Heart left ventricle (tissue), 16 donors: ENCODE measurements around the gene FAM234A. TPM values are rescaled to one million over a fixed set of nuclear protein-coding genes. Genes with fewer than 3 reads are reported as not detected.
A peak's percentile ranks its signal among the peaks of the same experiment; 100 is the strongest.

ENCODE experiments used
- ATAC-seq, 4 donors: fragments of 200-7000 bp; cut with Tn5 transposase; one replicate each; pipeline ENCODE4 v1.9.1; 2020 to 2022; ENCODE audit warnings: moderate library complexity in 4 of 4, mild to moderate bottlenecking in 3 of 4, moderate number of reproducible peaks in 1 of 4
- DNase-seq, 5 donors: peaks; one replicate each; pipeline ENCODE4 v3.0.0-alpha.2; 2020
- H3K27ac ChIP-seq, 12 donors: fragments of 200-600 bp; sonication (generic) in 4 of 12; one replicate each; pipeline versions ENCODE4 v1.5.0 to v1.8.0; 2016 to 2022; ENCODE audit warnings: mild to moderate bottlenecking in 2 of 12
- H3K27me3 ChIP-seq, 9 donors: fragments of 200-600 bp; sonication (generic) in 2 of 9; one replicate each; pipeline versions ENCODE4 v1.5.1 to v1.8.0; 2016 to 2022; ENCODE audit warnings: mild to moderate bottlenecking in 3 of 9
- H3K36me3 ChIP-seq, 9 donors: fragments of 200-600 bp; sonication (generic) in 2 of 9; one replicate each; pipeline versions ENCODE4 v1.5.0 to v1.8.0; 2018 to 2022; ENCODE audit warnings: mild to moderate bottlenecking in 2 of 9
- H3K4me1 ChIP-seq, 12 donors: fragments of 200-600 bp; sonication (generic) in 4 of 12; one replicate each; pipeline versions ENCODE4 v1.5.0 to v1.8.0; 2016 to 2022; ENCODE audit warnings: mild to moderate bottlenecking in 3 of 12
- H3K4me3 ChIP-seq, 12 donors: fragments of 200-600 bp; sonication (generic) in 4 of 12; one replicate each; pipeline versions ENCODE4 v1.5.0 to v1.8.0; 2017 to 2022; ENCODE audit warnings: mild to moderate bottlenecking in 9 of 12, moderate library complexity in 4 of 12
- H3K9me3 ChIP-seq, 12 donors: fragments of 200-600 bp; sonication (generic) in 4 of 12; one replicate each; pipeline versions ENCODE4 v1.5.0 to v1.8.0; 2016 to 2022; ENCODE audit warnings: mild to moderate bottlenecking in 1 of 12
- POLR2A ChIP-seq, 2 donors: fragments of 450-650 bp; IDR thresholded peaks; one replicate each; pipeline ENCODE4 v1.6.1; 2017; ENCODE audit warnings: antibody characterized with exemption in 2 of 2, mild to moderate bottlenecking in 2 of 2, moderate library complexity in 2 of 2
- WGBS, 4 donors: extraction: QIAGEN DNeasy Blood & Tissue Kit in 2 of 4; methylation state at CpG; one replicate each; pipeline versions ENCODE4 v1.1.5 to v1.1.7; 2013 to 2018; 5-methylcytosine and 5-hydroxymethylcytosine counted together
- intact Hi-C, 10 donors: fragments of 100-400 bp; cut with DNase I; formaldehyde crosslinking; loops; one replicate each; pipeline versions ENCODE4 v1.11.1 to v1.14.2; 2022
- polyA plus RNA-seq, 2 donors: library from polyadenylated mRNA; stranded (reverse); fragments of 200-250 nt; gene quantifications; one replicate each; pipeline ENCODE4 v1.2.3, GENCODE V29; 2013
- total RNA-seq, 9 donors: library from RNA; depleted of rRNA in 2 of 9; stranded (reverse); fragments of >200 nt in 2 of 9; fragmentation: NEBNext Ultra II Directional in 3 of 9; extraction: Animal tissue kit (Norgen Biotek cat#: 25700) in 3 of 9; gene quantifications; one replicate each; pipeline versions ENCODE4 v1.1.0 to v1.2.4, GENCODE V29; 2016 to 2023
- TF ChIP-seq, protein P1 (sequence below), 12 donors: fragments of 200-600 bp; sonication (generic) in 4 of 12; IDR thresholded peaks; one replicate each; pipeline versions ENCODE4 v1.5.0 to v1.8.0; 2018 to 2022; ENCODE audit warnings: antibody characterized with exemption in 12 of 12, mild to moderate bottlenecking in 5 of 12
- donor health status: ischemic (EF 13 %, LVEDD 7.1; RV severe dilation, severe dysfunction).
- donor health status: healthy with polysubstance abuse.
- donor health status: DM: no; HTN: yes; CAD: no.
- donor health status: DM: no; HTN: no; CAD: no.
- donor health status: ischemic (EF 25% LVEDD 6.9; RV normal size, moderate dysfunction).
- donor health status: ischemic (EF 25% LVEDD 5.7; RV mildly dilated, moderate dysfunction).
- donor health status: healthy.
- donor health status: DM: yes; HTN: yes; CAD: no.
- donor health status: ischemic (EF 35%, LVEDD 5.7; RV mildly dilated, moderate dysfunction).
- donor health status: nonischemic (EF 11% LVEDD 7.7; RV severe dilation, severe dysfunction).
- donor health status: DM: yes; HTN: yes; CAD: no.
- donor health status: PGD.
- donor health status: ischemic (EF 29% LVEDD 5.4; RV normal size, mild dysfunction).
- donor health status: nonischemic (EF 23%, LVEDD 6.1; RV moderate dilation, normal function).

The FAM234A gene
- total and polyA plus RNA-seq, 11 donors: 110 to 201 (median 146) TPM

DNA sequence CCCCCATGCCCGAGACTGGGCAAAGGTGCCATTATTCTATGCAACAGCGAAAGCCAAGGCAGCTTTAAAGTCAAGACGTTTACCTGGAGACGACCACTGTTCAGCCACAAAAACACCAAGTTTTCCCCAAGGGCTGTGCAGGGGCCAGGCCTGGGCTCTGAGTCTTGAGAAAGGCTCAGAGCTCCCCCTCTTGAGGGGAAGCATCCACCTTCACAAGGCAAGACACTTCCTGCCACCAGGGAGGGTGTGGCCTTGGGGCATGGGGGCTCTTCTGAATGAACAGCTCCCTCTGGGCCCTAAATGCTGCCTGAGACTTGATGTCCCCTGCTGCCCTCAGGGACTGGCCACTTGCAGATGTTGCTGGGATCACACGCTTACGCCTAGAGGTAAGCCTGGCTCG lies 74.9 kb downstream of the FAM234A start:
- no peaks in the 10 kb centered on the region for H3K4me1 ChIP-seq
- no peak overlapping the region for H3K4me3 ChIP-seq
- WGBS, 4 donors: 71 to 87% (median 81%) methylated on average over 7 of the region's 7 CpGs
- no peak overlapping the region for H3K27ac ChIP-seq
- H3K27me3 ChIP-seq: no peaks in the 10 kb centered on the region
- H3K36me3 ChIP-seq: peaks cover 0 to 70% (median 56%) of the 10 kb centered on the region in 9 donors
- ATAC-seq (no peak), DNase-seq (no peak)
- TF ChIP-seq, protein P1, sequence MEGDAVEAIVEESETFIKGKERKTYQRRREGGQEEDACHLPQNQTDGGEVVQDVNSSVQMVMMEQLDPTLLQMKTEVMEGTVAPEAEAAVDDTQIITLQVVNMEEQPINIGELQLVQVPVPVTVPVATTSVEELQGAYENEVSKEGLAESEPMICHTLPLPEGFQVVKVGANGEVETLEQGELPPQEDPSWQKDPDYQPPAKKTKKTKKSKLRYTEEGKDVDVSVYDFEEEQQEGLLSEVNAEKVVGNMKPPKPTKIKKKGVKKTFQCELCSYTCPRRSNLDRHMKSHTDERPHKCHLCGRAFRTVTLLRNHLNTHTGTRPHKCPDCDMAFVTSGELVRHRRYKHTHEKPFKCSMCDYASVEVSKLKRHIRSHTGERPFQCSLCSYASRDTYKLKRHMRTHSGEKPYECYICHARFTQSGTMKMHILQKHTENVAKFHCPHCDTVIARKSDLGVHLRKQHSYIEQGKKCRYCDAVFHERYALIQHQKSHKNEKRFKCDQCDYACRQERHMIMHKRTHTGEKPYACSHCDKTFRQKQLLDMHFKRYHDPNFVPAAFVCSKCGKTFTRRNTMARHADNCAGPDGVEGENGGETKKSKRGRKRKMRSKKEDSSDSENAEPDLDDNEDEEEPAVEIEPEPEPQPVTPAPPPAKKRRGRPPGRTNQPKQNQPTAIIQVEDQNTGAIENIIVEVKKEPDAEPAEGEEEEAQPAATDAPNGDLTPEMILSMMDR (IDR thresholded peaks at IDR 0.05): no peak
- no peak for TF ChIP-seq POLR2A (IDR thresholded peaks at IDR 0.05)
- H3K9me3 ChIP-seq: no peaks in the 10 kb centered on the region
- intact Hi-C loops: no loop called here

DNA sequence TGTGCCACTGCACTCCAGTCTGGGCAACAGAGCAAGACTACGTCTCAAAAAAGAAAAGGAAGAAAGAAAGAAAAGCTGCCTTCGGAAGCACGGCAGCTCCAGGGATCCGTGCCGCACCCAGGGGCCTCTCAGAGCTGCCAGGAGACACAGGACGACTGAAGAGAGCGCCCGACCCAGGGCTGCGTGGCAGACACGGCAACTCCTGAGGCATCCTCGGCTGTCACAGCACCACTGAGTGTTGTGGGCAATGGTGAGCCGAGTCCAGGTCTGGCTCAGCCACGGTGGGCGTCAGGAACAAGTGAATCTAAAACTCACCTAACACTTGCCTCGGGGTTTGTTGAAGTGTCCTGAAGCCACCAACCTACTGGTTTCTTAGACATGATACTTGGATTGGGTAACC lies 77.1 kb downstream of the FAM234A start:
- Histone ChIP-seq H3K27me3 (no peaks in the 10 kb centered on the region), H3K4me3 (no peak overlapping the region), H3K27ac (no peak overlapping the region), H3K4me1 (no peaks in the 10 kb centered on the region), H3K36me3 (peaks cover 0 to 65% (median 53%) of the 10 kb centered on the region in 9 donors), H3K9me3 (no peaks in the 10 kb centered on the region)
- intact Hi-C loops: no loop called here
- ATAC-seq (no peak), DNase-seq (peak in 1 of 5 donors; percentile 48)
- TF ChIP-seq POLR2A (IDR thresholded peaks at IDR 0.05): no peak
- TF ChIP-seq, protein P1 (IDR thresholded peaks at IDR 0.05): no peak
- 88 to 96% (median 96%) methylated on average over 15 of the region's 15 CpGs for WGBS, 4 donors

DNA sequence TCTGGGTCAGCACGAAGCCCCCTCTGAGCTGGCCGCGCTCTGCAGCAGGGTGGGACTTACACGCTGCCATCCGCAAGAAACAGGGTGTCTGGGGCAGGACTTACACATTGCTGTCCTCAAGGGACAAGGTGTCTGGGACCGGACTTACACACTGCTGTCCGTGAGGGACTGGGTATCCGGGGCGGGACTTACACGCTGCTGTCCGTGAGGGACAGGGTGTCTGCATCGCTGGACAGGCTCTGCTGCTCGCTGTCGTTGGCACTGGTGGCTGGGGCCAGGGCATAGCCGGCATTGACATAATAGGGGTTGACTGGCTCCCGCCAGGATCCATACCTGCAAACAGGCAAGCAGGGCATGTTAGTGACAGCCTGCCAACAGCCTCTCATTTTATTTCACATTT lies 79.7 kb downstream of the FAM234A start:
- ATAC-seq (no peak), DNase-seq (peak in 1 of 5 donors; percentile 49)
- Histone ChIP-seq H3K27ac (no peak overlapping the region), H3K27me3 (no peaks in the 10 kb centered on the region), H3K4me3 (no peak overlapping the region), H3K4me1 (no peaks in the 10 kb centered on the region), H3K36me3 (peaks cover 0 to 52% (median 42%) of the 10 kb centered on the region in 9 donors), H3K9me3 (no peaks in the 10 kb centered on the region)
- no peak for TF ChIP-seq POLR2A (IDR thresholded peaks at IDR 0.05)
- TF ChIP-seq, protein P1 (IDR thresholded peaks at IDR 0.05): no peak
- WGBS, 4 donors: 90 to 94% (median 91%) methylated on average over 16 of the region's 16 CpGs
- intact Hi-C loops: no loop called here

DNA sequence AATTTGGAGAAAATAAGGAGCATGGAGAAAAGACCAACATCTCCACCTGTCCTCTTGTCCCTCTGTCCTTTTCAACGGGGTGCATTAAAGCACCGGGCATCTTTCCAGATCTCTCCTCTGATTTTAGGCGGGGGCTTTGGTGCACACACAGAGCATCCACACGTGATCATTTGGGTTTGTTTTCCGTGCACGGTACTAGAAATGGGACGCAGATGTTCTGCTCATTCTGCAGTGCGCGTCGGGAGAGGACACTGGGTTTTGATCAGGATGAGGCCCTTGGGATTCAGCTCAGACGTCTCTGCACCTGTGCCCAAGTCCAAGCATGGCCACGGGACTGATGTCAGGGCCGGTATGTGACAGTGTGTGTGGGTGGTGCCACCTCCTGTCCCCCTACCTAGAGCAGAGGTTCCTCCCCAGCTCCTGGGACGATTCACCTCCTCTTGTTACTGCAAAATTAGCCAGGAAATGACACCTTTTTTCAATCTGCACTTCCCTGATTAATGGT lies 80.2 kb downstream of the FAM234A start:
- intact Hi-C loops: no loop called here
- no peaks in the 10 kb centered on the region for H3K4me1 ChIP-seq
- H3K9me3 ChIP-seq: no peaks in the 10 kb centered on the region
- DNase-seq: no peak
- TF ChIP-seq, protein P1 (IDR thresholded peaks at IDR 0.05): no peak
- no peak for TF ChIP-seq POLR2A (IDR thresholded peaks at IDR 0.05)
- H3K27ac ChIP-seq: no peak overlapping the region
- 73 to 81% (median 79%) methylated on average over 14 of the region's 14 CpGs for WGBS, 4 donors
- peaks cover 0 to 47% (median 37%) of the 10 kb centered on the region in 9 donors for H3K36me3 ChIP-seq
- ATAC-seq: no peak
- no peak overlapping the region for H3K4me3 ChIP-seq
- H3K27me3 ChIP-seq: no peaks in the 10 kb centered on the region

Other genes starting within 250 kb of the FAM234A start
- 10 to 100 TPM in 7 of 9 donors, 1 to 10 TPM in 2; 4.1 to 14.4 (median 11.5) TPM for gene POLR3K, start 181.2 kb upstream of the FAM234A start, total RNA-seq
- 10 to 100 TPM; 10.9 to 20.3 TPM for gene POLR3K, start 181.2 kb upstream of the FAM234A start, polyA plus RNA-seq
- gene SNRNP25, start 181.0 kb upstream of the FAM234A start, total RNA-seq: 100 to 1,000 TPM in 1 of 9 donors, 10 to 100 TPM in 8; 41.6 to 105 (median 56.5) TPM
- 100 to 1,000 TPM in 1 of 2 donors, 10 to 100 TPM in 1; 65.2 to 127 TPM for gene SNRNP25, start 181.0 kb upstream of the FAM234A start, polyA plus RNA-seq
- 10 to 100 TPM; 17.4 to 30.6 (median 22.7) TPM for gene RHBDF1, start 162.2 kb upstream of the FAM234A start, total RNA-seq
- gene RHBDF1, start 162.2 kb upstream of the FAM234A start, polyA plus RNA-seq: 10 to 100 TPM; 23.9 to 45.8 TPM
- 10 to 100 TPM; 30.5 to 89.7 (median 38.6) TPM for gene MPG, start 156.6 kb upstream of the FAM234A start, total RNA-seq
- 10 to 100 TPM; 63.5 to 77.3 TPM for gene MPG, start 156.6 kb upstream of the FAM234A start, polyA plus RNA-seq
- 10 to 100 TPM; 12.9 to 29.4 (median 23.9) TPM for gene NPRL3, start 96.1 kb upstream of the FAM234A start, total RNA-seq
- gene NPRL3, start 96.1 kb upstream of the FAM234A start, polyA plus RNA-seq: 10 to 100 TPM; 15.5 to 25.6 TPM
- gene HBZ, start 82.2 kb upstream of the FAM234A start, total RNA-seq: not detected
- not detected for gene HBZ, start 82.2 kb upstream of the FAM234A start, polyA plus RNA-seq
- under 1 TPM in 4 of 9 donors, not detected in 5; 0.54 to 0.62 (median 0.58) TPM for gene HBM, start 68.8 kb upstream of the FAM234A start, total RNA-seq
- gene HBM, start 68.8 kb upstream of the FAM234A start, polyA plus RNA-seq: not detected
- gene HBA2, start 61.9 kb upstream of the FAM234A start, total RNA-seq: 1,000 to 10,000 TPM in 2 of 9 donors, 100 to 1,000 TPM in 4, 10 to 100 TPM in 3; 47.9 to 2,038 (median 162) TPM
- 10 to 100 TPM in 1 of 2 donors, 1 to 10 TPM in 1; 3.6 to 90.1 TPM for gene HBA2, start 61.9 kb upstream of the FAM234A start, polyA plus RNA-seq
- gene HBA1, start 58.1 kb upstream of the FAM234A start, total RNA-seq: 1,000 to 10,000 TPM in 1 of 9 donors, 100 to 1,000 TPM in 7, 10 to 100 TPM in 1; 74.1 to 1,031 (median 259) TPM
- gene HBA1, start 58.1 kb upstream of the FAM234A start, polyA plus RNA-seq: 10 to 100 TPM in 1 of 2 donors, 1 to 10 TPM in 1; 1.8 to 32.6 TPM
- gene HBQ1, start 54.4 kb upstream of the FAM234A start, total RNA-seq: not detected
- gene HBQ1, start 54.4 kb upstream of the FAM234A start, polyA plus RNA-seq: not detected
- gene LUC7L, start 5.4 kb upstream of the FAM234A start, total RNA-seq: 10 to 100 TPM; 12.5 to 26.8 (median 19.4) TPM
- 10 to 100 TPM; 17.7 to 47.5 TPM for gene LUC7L, start 5.4 kb upstream of the FAM234A start, polyA plus RNA-seq
- gene RGS11, start 41.1 kb downstream of the FAM234A start, total RNA-seq: 10 to 100 TPM in 5 of 9 donors, 1 to 10 TPM in 4; 4.9 to 19.5 (median 11.8) TPM
- 10 to 100 TPM in 1 of 2 donors, 1 to 10 TPM in 1; 1.1 to 12.1 TPM for gene RGS11, start 41.1 kb downstream of the FAM234A start, polyA plus RNA-seq
- gene ARHGDIG, start 45.8 kb downstream of the FAM234A start, total RNA-seq: 10 to 100 TPM in 3 of 9 donors, 1 to 10 TPM in 6; 5.5 to 19.2 (median 8.2) TPM
- 10 to 100 TPM in 1 of 2 donors, under 1 TPM in 1; 0.26 to 11.4 TPM for gene ARHGDIG, start 45.8 kb downstream of the FAM234A start, polyA plus RNA-seq
- gene PDIA2, start 48.3 kb downstream of the FAM234A start, total RNA-seq: 1 to 10 TPM in 8 of 9 donors, under 1 TPM in 1; 0.98 to 9.3 (median 5.1) TPM
- gene PDIA2, start 48.3 kb downstream of the FAM234A start, polyA plus RNA-seq: 1 to 10 TPM in 1 of 2 donors, under 1 TPM in 1; 0.17 to 1.7 TPM
- 10 to 100 TPM in 6 of 9 donors, 1 to 10 TPM in 3; 6.8 to 32.0 (median 11.6) TPM for gene AXIN1, start 117.9 kb downstream of the FAM234A start, total RNA-seq
- gene AXIN1, start 117.9 kb downstream of the FAM234A start, polyA plus RNA-seq: 10 to 100 TPM; 10.0 to 19.8 TPM
- gene MRPL28, start 135.7 kb downstream of the FAM234A start, total RNA-seq: 100 to 1,000 TPM in 2 of 9 donors, 10 to 100 TPM in 7; 66.3 to 126 (median 77.7) TPM
- 100 to 1,000 TPM; 135 to 157 TPM for gene MRPL28, start 135.7 kb downstream of the FAM234A start, polyA plus RNA-seq
- 10 to 100 TPM; 32.3 to 65.3 (median 44.9) TPM for gene PGAP6, start 147.2 kb downstream of the FAM234A start, total RNA-seq
- 10 to 100 TPM; 30.1 to 63.8 TPM for gene PGAP6, start 147.2 kb downstream of the FAM234A start, polyA plus RNA-seq
- 10 to 100 TPM; 53.9 to 95.3 (median 73.8) TPM for gene NME4, start 162.4 kb downstream of the FAM234A start, total RNA-seq
- gene NME4, start 162.4 kb downstream of the FAM234A start, polyA plus RNA-seq: 100 to 1,000 TPM in 1 of 2 donors, 10 to 100 TPM in 1; 37.5 to 103 TPM
- gene DECR2, start 167.1 kb downstream of the FAM234A start, total RNA-seq: 10 to 100 TPM in 6 of 9 donors, 1 to 10 TPM in 3; 6.9 to 20.6 (median 12.2) TPM
- 10 to 100 TPM in 1 of 2 donors, 1 to 10 TPM in 1; 7.1 to 17.1 TPM for gene DECR2, start 167.1 kb downstream of the FAM234A start, polyA plus RNA-seq
- gene RAB11FIP3, start 190.8 kb downstream of the FAM234A start, total RNA-seq: 10 to 100 TPM; 19.9 to 39.9 (median 31.9) TPM
- gene RAB11FIP3, start 190.8 kb downstream of the FAM234A start, polyA plus RNA-seq: 10 to 100 TPM; 19.3 to 35.2 TPM